ENCODE results near the gene VWA5A.

GRCh38 chr11:124170801-124171586 lies 55.7 kb downstream of the VWA5A start:
- no peak for TF ChIP-seq CTCF (IDR thresholded peaks at IDR 0.05)
- no peak for TF ChIP-seq POLR2AphosphoS5 (IDR thresholded peaks at IDR 0.05; ENCODE audit: low read depth, low read length)
- no peak for TF ChIP-seq YY1 (IDR thresholded peaks at IDR 0.05; ENCODE audit: low read depth)
- no peak for TF ChIP-seq EZH2phosphoT487 (IDR thresholded peaks at IDR 0.05; ENCODE audit: borderline replicate concordance, low read depth)
- TF ChIP-seq REST (IDR thresholded peaks at IDR 0.05; ENCODE audit: low read depth, low read length) = no peak
- TF ChIP-seq PBX3 (IDR thresholded peaks at IDR 0.05) = no peak
- no peak for TF ChIP-seq FOXM1 (IDR thresholded peaks at IDR 0.05; ENCODE audit: low read depth)

All from SK-N-SH (cell line).